ENCODE data around the gene HBA2. TPM values are rescaled to one million over a fixed set of nuclear protein-coding genes. Genes with fewer than 3 reads are reported as not detected.
A peak's percentile ranks its signal among the peaks of the same experiment; 100 is the strongest.
"Not testable (repeated sequence)": the region's sequence is repeated elsewhere in the genome, so short reads cannot be mapped to it uniquely, and the experiment has no call there.

HBA2 gene
- total RNA-seq, 1 experiment from 2014 or later, result 3.3 TPM

GRCh38 chr16:175011-175949, 2.6 kb downstream of the HBA2 start:
- no peak for DNase-seq (ENCODE audit: low spot score)

GRCh38 chr16:176006-176405, 3.3 kb downstream of the HBA2 start:
- DNase-seq (ENCODE audit: low spot score), result not testable (repeated sequence)

- DNase-seq (ENCODE audit: low spot score), result not testable (repeated sequence)
Observed at GRCh38 chr16:176477-177382, 4.1 kb downstream of the HBA2 start, which contains the start of gene HBA1. TSS of gene HBA1 (plus strand) at chr16:176680. CDS start at chr16:176717, 37 bp downstream.

GRCh38 chr16:177394-177822, 4.7 kb downstream of the HBA2 start:
- peak; percentile 23 for DNase-seq (ENCODE audit: low spot score)

GRCh38 chr16:177981-178667, 5.4 kb downstream of the HBA2 start:
- no peak for DNase-seq (ENCODE audit: low spot score)

GRCh38 chr16:178668-179015, 6.0 kb downstream of the HBA2 start:
- DNase-seq (ENCODE audit: low spot score), result no peak

GRCh38 chr16:179211-180092, 6.8 kb downstream of the HBA2 start:
- no peak for DNase-seq (ENCODE audit: low spot score)

GRCh38 chr16:180101-180675, 7.5 kb downstream of the HBA2 start, which contains the start of gene HBQ1:
TSS of gene HBQ1 (plus strand) at chr16:180459. CDS start at chr16:180487, 28 bp downstream.
- no peak for DNase-seq (ENCODE audit: low spot score)

- DNase-seq (ENCODE audit: low spot score), result no peak
Observed at GRCh38 chr16:180681-181564, 8.2 kb downstream of the HBA2 start.

GRCh38 chr16:181565-182021, 8.9 kb downstream of the HBA2 start:
- no peak for DNase-seq (ENCODE audit: low spot score)

GRCh38 chr16:183005-183404, 10.3 kb downstream of the HBA2 start:
- no peak for DNase-seq (ENCODE audit: low spot score)

- DNase-seq (ENCODE audit: low spot score), result no peak
Observed at GRCh38 chr16:185213-185612, 12.5 kb downstream of the HBA2 start.

- no peak for DNase-seq (ENCODE audit: low spot score)
Observed at GRCh38 chr16:185691-186090, 13.0 kb downstream of the HBA2 start.

- no peak for DNase-seq (ENCODE audit: low spot score)
Observed at GRCh38 chr16:187330-187729, 14.7 kb downstream of the HBA2 start.

- no peak for DNase-seq (ENCODE audit: low spot score)
Observed at GRCh38 chr16:188674-189073, 16.0 kb downstream of the HBA2 start.

GRCh38 chr16:189604-190186, 17.0 kb downstream of the HBA2 start:
- DNase-seq (ENCODE audit: low spot score), result no peak

GRCh38 chr16:191831-192230, 19.2 kb downstream of the HBA2 start:
- DNase-seq (ENCODE audit: low spot score), result no peak

- DNase-seq (ENCODE audit: low spot score), result no peak
Observed at GRCh38 chr16:192686-193085, 20.0 kb downstream of the HBA2 start.

- DNase-seq (ENCODE audit: low spot score), result no peak
Observed at GRCh38 chr16:193441-193840, 20.8 kb downstream of the HBA2 start.
